ENCODE results near the gene CXCL1. TPM values are rescaled to one million over a fixed set of nuclear protein-coding genes. Genes with fewer than 3 reads are reported as not detected.

The CXCL1 gene
- total RNA-seq, 4 donors from 2014 or later = 1.5 to 1.8 TPM; not detected in 2

DNA sequence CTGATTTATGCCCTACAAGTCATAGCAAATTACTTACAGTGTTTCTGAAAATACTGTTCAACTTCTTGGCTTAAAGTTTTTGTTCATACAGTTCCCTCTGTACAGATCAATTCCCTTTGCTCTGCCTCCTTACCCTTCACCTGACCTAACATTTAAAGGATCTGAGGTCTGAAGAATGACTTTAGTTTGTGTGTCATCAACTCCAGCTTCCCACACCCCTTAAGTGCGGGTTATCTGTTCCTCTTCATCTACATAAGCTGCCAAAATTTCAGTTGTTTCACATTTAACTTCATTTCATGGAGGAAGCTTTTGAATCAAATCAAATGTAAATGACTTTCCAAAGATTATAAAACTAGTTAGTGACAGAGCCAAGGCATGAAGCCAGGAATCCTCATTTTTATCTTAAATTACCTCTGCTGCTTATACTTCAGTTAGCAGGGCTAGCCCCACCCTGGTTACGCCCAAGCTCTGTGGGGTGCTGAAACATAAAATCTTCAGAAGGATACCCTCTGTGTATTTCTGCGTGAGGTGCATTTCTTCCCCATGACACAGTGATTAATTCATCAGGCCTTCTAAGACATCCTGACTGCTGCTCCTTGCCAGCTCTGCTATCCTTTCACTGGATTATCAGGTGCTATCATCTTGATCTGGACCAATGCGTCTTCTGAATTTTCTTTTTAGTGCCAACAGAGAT, 16.5 kb downstream of the CXCL1 start:
- TF ChIP-seq CTCF (IDR thresholded peaks at IDR 0.05; ENCODE audit: low read depth) = no peak

GRCh38 chr4:73891326-73891725, 22.1 kb downstream of the CXCL1 start:
- TF ChIP-seq CTCF (IDR thresholded peaks at IDR 0.05; ENCODE audit: low read depth) = no peak

- no peak for TF ChIP-seq CTCF (IDR thresholded peaks at IDR 0.05; ENCODE audit: low read depth)
Measured at GRCh38 chr4:73891739-73892405, 22.7 kb downstream of the CXCL1 start.

DNA sequence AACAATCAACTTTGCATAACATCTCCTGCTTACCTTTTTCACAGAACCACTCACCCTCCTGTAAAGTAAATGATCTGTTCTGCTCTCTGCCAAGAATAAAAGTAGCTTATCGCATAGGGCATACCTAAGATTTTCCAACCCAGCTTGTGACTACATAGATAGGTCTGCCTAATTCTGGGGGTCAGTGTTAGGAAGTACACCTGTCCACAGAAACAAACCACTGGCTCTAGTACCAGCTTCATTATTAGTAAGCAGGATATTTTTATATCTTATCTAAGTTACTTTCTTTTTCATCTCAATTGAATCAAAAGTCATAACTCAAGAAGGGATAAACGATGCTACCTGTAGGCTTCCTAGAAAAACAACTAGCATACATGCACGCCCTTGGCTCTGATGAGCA, 23.8 kb downstream of the CXCL1 start:
- TF ChIP-seq CTCF (IDR thresholded peaks at IDR 0.05; ENCODE audit: low read depth) = no peak

DNA sequence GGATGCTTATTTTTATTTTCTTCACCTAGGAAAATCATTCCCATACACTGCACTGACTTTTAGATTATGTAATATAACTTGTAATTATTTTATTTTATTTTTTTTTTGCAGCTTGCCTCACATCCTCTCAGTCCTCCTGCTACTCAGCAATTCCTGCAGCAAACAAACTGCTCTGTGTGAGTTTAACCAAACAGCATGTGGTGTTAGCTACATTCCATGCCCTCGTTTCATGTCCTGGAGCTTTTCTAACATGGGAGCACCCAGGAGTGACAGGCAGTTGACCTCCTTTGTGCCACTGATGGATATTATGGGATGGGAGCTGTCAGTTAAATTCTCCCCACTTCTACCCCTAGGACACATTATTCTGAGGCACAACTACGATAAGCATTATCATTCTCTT, 24.8 kb downstream of the CXCL1 start:
- TF ChIP-seq CTCF (IDR thresholded peaks at IDR 0.05; ENCODE audit: low read depth) = no peak

GRCh38 chr4:73895201-73896175, 26.3 kb downstream of the CXCL1 start:
- TF ChIP-seq CTCF (IDR thresholded peaks at IDR 0.05; ENCODE audit: low read depth) = no peak

DNA sequence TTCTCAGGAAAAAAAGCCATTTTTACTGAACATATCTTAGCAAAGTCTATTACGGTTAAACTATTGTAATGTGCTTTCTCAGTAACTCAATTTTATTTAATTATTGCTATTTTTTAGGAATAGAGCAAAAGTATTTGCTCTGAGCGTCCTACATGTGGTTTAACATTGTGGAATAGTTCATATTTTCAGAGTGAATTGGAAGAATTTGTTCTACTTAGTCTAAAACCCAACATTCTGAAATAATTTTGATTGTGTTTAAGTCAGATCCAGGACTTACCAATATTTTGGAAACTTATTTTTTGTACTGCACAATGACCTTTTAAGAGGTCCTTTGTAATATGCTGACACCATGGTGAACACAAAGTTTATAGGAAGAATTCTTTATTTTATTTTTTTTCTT, 27.2 kb downstream of the CXCL1 start:
- TF ChIP-seq CTCF (IDR thresholded peaks at IDR 0.05; ENCODE audit: low read depth) = no peak
